ENCODE results near the gene SULF2. TPM values are rescaled to one million over a fixed set of nuclear protein-coding genes. Genes with fewer than 3 reads are reported as not detected.

SULF2 gene
- total and polyA plus RNA-seq, 9 of the 15 experiments (the other 6 are each of a cell fraction or from before 2014, with no cell fraction given) = 0.33 TPM; not detected in 8

- BruUV-seq (replicated peaks) = no TSS peak
- ChIA-PET POLR2A (no interaction called here), CTCF (ENCODE audit: low intra/inter-chr PET ratio) (no interaction called here)
- no peak for DNase-seq (ENCODE audit: extremely low read depth in 1 of 4, low spot score in 3 of 4)
- no peak overlapping the region for H2AFZ ChIP-seq (ENCODE audit: low read depth, low read length)
- H3K9ac ChIP-seq (ENCODE audit: insufficient read depth in 1 of 2, low read depth in 2 of 2, low read length in 2 of 2) = no peak overlapping the region
- H3K4me1 ChIP-seq (replicated peaks in 1 of 2; ENCODE audit: control insufficient read depth in 2 of 2, insufficient read depth in 2 of 2, low read length in 2 of 2) = no peaks in the 10 kb centered on the region
- no peaks in the 10 kb centered on the region for H3K79me2 ChIP-seq (ENCODE audit: control insufficient read depth, insufficient read depth, low read length)
- H3K4me3 ChIP-seq = no peak overlapping the region
- in situ Hi-C loops (cut with MboI) (no loop called here), intact Hi-C loops (cut with micrococcal nuclease) (no loop called here)
- H3K27ac ChIP-seq (ENCODE audit: extremely low read depth, low read depth, low read length) = no peak overlapping the region
- no peaks in the 10 kb centered on the region for H3K27me3 ChIP-seq (ENCODE audit: control insufficient read depth in 2 of 2, insufficient read depth in 2 of 2, low read length in 2 of 2)
- FAIRE-seq = no peak
- no peaks in the 10 kb centered on the region for H4K20me1 ChIP-seq (replicated peaks; ENCODE audit: control insufficient read depth, insufficient read depth, low read length)
- no peak for ATAC-seq
- no peak for TF ChIP-seq ARID1B (IDR thresholded peaks at IDR 0.05)
- no peak for TF ChIP-seq POLR2AphosphoS5 (IDR thresholded peaks at IDR 0.05; ENCODE audit: control insufficient read depth, insufficient read depth, low read depth, low read length)
- TF ChIP-seq ZBTB11 (CRISPR knock-in tag; IDR thresholded peaks at IDR 0.05) = 0 out of 6 replicates have a peak, but pooled peaks of 1 of the 3 experiments have one; percentile 65
- TF ChIP-seq STAT5A (IDR thresholded peaks at IDR 0.05; ENCODE audit: borderline replicate concordance, low read length) = no peak
- no peak for TF ChIP-seq HEY1 (CRISPR knock-in tag; IDR thresholded peaks at IDR 0.05; ENCODE audit: borderline replicate concordance)
- TF ChIP-seq ETV5 (CRISPR knock-in tag; IDR thresholded peaks at IDR 0.05; ENCODE audit: low read depth) = no peak
- no peaks in the 10 kb centered on the region for H3K9me1 ChIP-seq (ENCODE audit: control insufficient read depth, insufficient read depth, low read length)
- no peak overlapping the region for H3K4me2 ChIP-seq (ENCODE audit: insufficient read depth, low read length)
- 63% methylated on average over 2 of the region's 2 CpGs for WGBS (ENCODE audit: insufficient coverage, low coverage, missing lambda C conversion rate)
- peaks cover 42% of the 10 kb centered on the region for H3K36me3 ChIP-seq (ENCODE audit: control insufficient read depth, insufficient read depth, low read length)
- no peaks in the 10 kb centered on the region for H3K9me3 ChIP-seq (replicated peaks; ENCODE audit: control insufficient read depth, insufficient read depth, low read depth, low read length)
Measured at GRCh38 chr20:47653869-47654268, 131.4 kb downstream of the SULF2 start.
